Bronchial epithelial cell (primary cell): ENCODE results near the gene TCEAL6. TPM values are rescaled to one million over a fixed set of nuclear protein-coding genes. Genes with fewer than 3 reads are reported as not detected.

Experiments
- DNase-seq: peaks from one replicate; pipeline ENCODE4 v3.0.0-alpha.2; 2010; ENCODE audit warnings: low read depth
- FAIRE-seq: peaks from 2 replicates; lab custom pipeline; 2011; peaks lifted over from hg19 to GRCh38; lab: Jason Lieb, UNC
- H3K27me3 ChIP-seq: 2 replicates; pipeline ENCODE4 v1.5.1; 2011; ENCODE audit warnings: low read length; ENCODE audit not compliant: control insufficient read depth, insufficient read depth
- H3K36me3 ChIP-seq: 2 replicates; pipeline ENCODE4 v1.5.1; 2011; ENCODE audit warnings: low read length; ENCODE audit not compliant: control insufficient read depth, insufficient read depth
- H3K4me3 ChIP-seq: 2 replicates; pipeline ENCODE4 v1.5.1; 2011; ENCODE audit warnings: mild to moderate bottlenecking, low read depth, low read length, control low read depth
- CTCF ChIP-seq: IDR thresholded peaks from 2 replicates; pipeline ENCODE4 v1.5.1; 2011; ENCODE audit warnings: mild to moderate bottlenecking, moderate library complexity, low read length, control low read depth, inconsistent platforms; ENCODE audit not compliant: insufficient read depth, severe bottlenecking
- total RNA-seq: library from RNA; depleted of rRNA; stranded (reverse); fragments of >200 nt; gene quantifications from 2 replicates; pipeline ENCODE4 v1.2.1, GENCODE V29; 2014

Gene TCEAL6
- total RNA-seq, 1 donor from 2014 or later = not detected

- no peak for FAIRE-seq
- no peaks in the 10 kb centered on the region for H3K27me3 ChIP-seq
- no peaks in the 10 kb centered on the region for H3K36me3 ChIP-seq
- no peak for TF ChIP-seq CTCF
- no peak for DNase-seq
- H3K4me3 ChIP-seq = no peak overlapping the region
Measured at GRCh38 chrX:102113367-102113766, 28.9 kb downstream of the TCEAL6 start.

Other genes starting within 250 kb of the TCEAL6 start
- under 0.01 and 0.13 TPM in 2 replicates for gene ZMAT1, start 210.5 kb downstream of the TCEAL6 start, total RNA-seq
- not detected in 2 replicates for gene TCEAL2, start 16.8 kb downstream of the TCEAL6 start, total RNA-seq
- gene BEX5, start 13.5 kb upstream of the TCEAL6 start, total RNA-seq = 1.3 and 1.4 TPM in 2 replicates
- gene TCP11X1, start 72.8 kb upstream of the TCEAL6 start, total RNA-seq = not detected in 2 replicates
- not detected in 2 replicates for gene NXF2, start 104.7 kb upstream of the TCEAL6 start, total RNA-seq